Pancreas (tissue), 10 donors: ENCODE measurements around the gene SCN5A. TPM values are rescaled to one million over a fixed set of nuclear protein-coding genes. Genes with fewer than 3 reads are reported as not detected.

Experiments
- ATAC-seq, 4 donors: fragments of 200-7000 bp; cut with Tn5 transposase; one replicate each; pipeline versions ENCODE4 v1.8.0 to v1.9.1; 2020; ENCODE audit warnings: mild to moderate bottlenecking in 4 of 4, moderate library complexity in 4 of 4
- DNase-seq, 6 donors: peaks; one replicate each; pipeline ENCODE4 v3.0.0-alpha.2; 2020
- FAIRE-seq: peaks from 2 replicates; lab custom pipeline; 2012; peaks lifted over from hg19 to GRCh38; lab: Jason Lieb, UNC
- H3K27ac ChIP-seq, 4 donors: fragments of 200-600 bp; sonication (generic); 1 replicate in 3 of 4; 2 replicates in 1 of 4; pipeline versions ENCODE4 v1.5.0 to v1.8.0; 2020
- H3K27me3 ChIP-seq, 4 donors: fragments of 200-600 bp; one replicate each; pipeline ENCODE4 v1.8.0; 2021
- H3K36me3 ChIP-seq, 3 donors: fragments of 200-600 bp; sonication (generic) in 1 of 3; one replicate each; pipeline versions ENCODE4 v1.5.0 to v1.8.0; 2020 to 2021
- H3K4me1 ChIP-seq, 3 donors: fragments of 200-600 bp; one replicate each; pipeline ENCODE4 v1.8.0; 2021
- H3K4me3 ChIP-seq, 4 donors: fragments of 200-600 bp; sonication (generic) in 2 of 4; one replicate each; pipeline versions ENCODE4 v1.5.0 to v1.8.0; 2020 to 2021
- H3K9me3 ChIP-seq, 4 donors: fragments of 200-600 bp; one replicate each; pipeline ENCODE4 v1.8.0; 2021
- WGBS, 2 donors: extraction: QIAGEN DNeasy Blood & Tissue Kit; methylation state at CpG; one replicate each; pipeline ENCODE4 v1.1.7; 2013; 5-methylcytosine and 5-hydroxymethylcytosine counted together
- intact Hi-C, 3 donors: fragments of 100-400 bp; cut with DNase I; formaldehyde crosslinking; loops; one replicate each; pipeline versions ENCODE4 v1.11.1 to v1.14.2; 2022
- polyA plus RNA-seq, 2 donors: library from polyadenylated mRNA; stranded (reverse); fragments of 200-250 nt; gene quantifications; one replicate each; pipeline ENCODE4 v1.2.3, GENCODE V29; 2013
- total RNA-seq, 6 donors: library from RNA; stranded (reverse); fragmentation: NEBNext Ultra II Directional in 4 of 6; extraction: Animal tissue kit (Norgen Biotek cat#: 25700) in 4 of 6; gene quantifications; one replicate each; pipeline versions ENCODE4 v1.2.1 to v1.2.4, GENCODE V29; 2021 to 2023
- TF ChIP-seq, protein P1 (sequence below), 4 donors: fragments of 200-600 bp; sonication (generic) in 3 of 4; IDR thresholded peaks; one replicate each; pipeline versions ENCODE4 v1.5.0 to v1.8.0; 2021; ENCODE audit warnings: antibody characterized with exemption in 4 of 4
- donor health status: healthy with polysubstance abuse.
- donor health status: DM: no; HTN: no; CAD: no; lungs with moderate emphysema.
- donor health status: DM: no; HTN: no; CAD: no.
- donor health status: control.
- donor health status: control.
- donor health status: Bipolar disorder and iron deficiency.
- donor health status: DM: yes; HTN: yes; CAD: no.
- donor health status: DM: no; HTN: no; CAD: no.
- donor health status: DM: no; HTN: no; CAD: no.
- donor health status: DM: yes; HTN: yes; CAD: no.

SCN5A gene
- total and polyA plus RNA-seq, 8 donors = 0.07 to 0.39 (median 0.26) TPM; not detected in 1

GRCh38 chr3:38576526-38577370 is 72.7 kb downstream of the SCN5A start:
- Histone ChIP-seq H3K27ac (no peak overlapping the region), H3K27me3 (no peaks in the 10 kb centered on the region), H3K4me1 (no peaks in the 10 kb centered on the region), H3K4me3 (no peak overlapping the region), H3K9me3 (no peaks in the 10 kb centered on the region), H3K36me3 (no peaks in the 10 kb centered on the region)
- ATAC-seq (no peak), FAIRE-seq (no peak), DNase-seq (no peak)
- 56 to 74% methylated on average over 16 of the region's 16 CpGs for WGBS, 2 donors
- intact Hi-C loops = no loop called here
- TF ChIP-seq, protein P1, sequence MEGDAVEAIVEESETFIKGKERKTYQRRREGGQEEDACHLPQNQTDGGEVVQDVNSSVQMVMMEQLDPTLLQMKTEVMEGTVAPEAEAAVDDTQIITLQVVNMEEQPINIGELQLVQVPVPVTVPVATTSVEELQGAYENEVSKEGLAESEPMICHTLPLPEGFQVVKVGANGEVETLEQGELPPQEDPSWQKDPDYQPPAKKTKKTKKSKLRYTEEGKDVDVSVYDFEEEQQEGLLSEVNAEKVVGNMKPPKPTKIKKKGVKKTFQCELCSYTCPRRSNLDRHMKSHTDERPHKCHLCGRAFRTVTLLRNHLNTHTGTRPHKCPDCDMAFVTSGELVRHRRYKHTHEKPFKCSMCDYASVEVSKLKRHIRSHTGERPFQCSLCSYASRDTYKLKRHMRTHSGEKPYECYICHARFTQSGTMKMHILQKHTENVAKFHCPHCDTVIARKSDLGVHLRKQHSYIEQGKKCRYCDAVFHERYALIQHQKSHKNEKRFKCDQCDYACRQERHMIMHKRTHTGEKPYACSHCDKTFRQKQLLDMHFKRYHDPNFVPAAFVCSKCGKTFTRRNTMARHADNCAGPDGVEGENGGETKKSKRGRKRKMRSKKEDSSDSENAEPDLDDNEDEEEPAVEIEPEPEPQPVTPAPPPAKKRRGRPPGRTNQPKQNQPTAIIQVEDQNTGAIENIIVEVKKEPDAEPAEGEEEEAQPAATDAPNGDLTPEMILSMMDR (IDR thresholded peaks at IDR 0.05) = no peak

GRCh38 chr3:38576131-38576525 is 73.4 kb downstream of the SCN5A start:
- FAIRE-seq = no peak
- DNase-seq = no peak
- Histone ChIP-seq H3K4me1 (no peaks in the 10 kb centered on the region), H3K9me3 (no peaks in the 10 kb centered on the region), H3K36me3 (no peaks in the 10 kb centered on the region), H3K4me3 (no peak overlapping the region), H3K27ac (no peak overlapping the region), H3K27me3 (no peaks in the 10 kb centered on the region)
- 69 to 80% methylated on average over 5 of the region's 5 CpGs for WGBS, 2 donors
- TF ChIP-seq, protein P1 (IDR thresholded peaks at IDR 0.05) = no peak
- intact Hi-C loops = no loop called here
- no peak for ATAC-seq

DNA sequence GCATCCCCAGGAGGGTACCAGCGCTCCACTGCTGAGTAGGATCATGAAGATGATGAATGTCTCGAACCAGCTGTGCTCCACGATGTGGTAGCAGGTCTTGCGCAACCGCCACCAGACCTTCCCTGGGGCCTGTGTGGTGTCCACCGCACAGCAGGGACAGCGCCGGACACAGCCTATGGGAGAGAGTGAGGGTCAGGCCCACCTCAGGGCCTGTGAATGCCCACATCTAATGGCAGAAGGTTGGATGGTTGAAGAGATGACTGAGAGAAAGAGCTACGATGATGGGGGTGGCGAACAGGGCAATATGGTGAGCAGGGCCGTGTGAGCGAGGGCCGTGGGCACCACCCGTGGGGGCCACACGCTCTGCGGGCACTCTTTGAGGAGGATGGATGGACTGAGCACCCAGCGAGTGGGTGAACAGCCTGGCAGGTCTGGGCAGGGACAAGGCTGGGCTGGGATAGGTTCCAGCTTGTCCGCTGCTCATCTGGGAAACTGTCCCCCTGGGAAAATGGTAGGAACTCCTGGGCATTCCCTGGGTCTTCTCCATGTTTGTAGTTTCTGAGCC is 74.1 kb downstream of the SCN5A start:
- TF ChIP-seq, protein P1 (IDR thresholded peaks at IDR 0.05) = no peak
- Histone ChIP-seq H3K4me3 (no peak overlapping the region), H3K27me3 (no peaks in the 10 kb centered on the region), H3K27ac (no peak overlapping the region), H3K4me1 (no peaks in the 10 kb centered on the region), H3K9me3 (no peaks in the 10 kb centered on the region), H3K36me3 (no peaks in the 10 kb centered on the region)
- DNase-seq (peak in 1 of 6 donors; percentile 5), FAIRE-seq (no peak), ATAC-seq (no peak)
- WGBS, 2 donors = 78 to 88% methylated on average over 18 of the region's 18 CpGs
- intact Hi-C loops = no loop called here

DNA sequence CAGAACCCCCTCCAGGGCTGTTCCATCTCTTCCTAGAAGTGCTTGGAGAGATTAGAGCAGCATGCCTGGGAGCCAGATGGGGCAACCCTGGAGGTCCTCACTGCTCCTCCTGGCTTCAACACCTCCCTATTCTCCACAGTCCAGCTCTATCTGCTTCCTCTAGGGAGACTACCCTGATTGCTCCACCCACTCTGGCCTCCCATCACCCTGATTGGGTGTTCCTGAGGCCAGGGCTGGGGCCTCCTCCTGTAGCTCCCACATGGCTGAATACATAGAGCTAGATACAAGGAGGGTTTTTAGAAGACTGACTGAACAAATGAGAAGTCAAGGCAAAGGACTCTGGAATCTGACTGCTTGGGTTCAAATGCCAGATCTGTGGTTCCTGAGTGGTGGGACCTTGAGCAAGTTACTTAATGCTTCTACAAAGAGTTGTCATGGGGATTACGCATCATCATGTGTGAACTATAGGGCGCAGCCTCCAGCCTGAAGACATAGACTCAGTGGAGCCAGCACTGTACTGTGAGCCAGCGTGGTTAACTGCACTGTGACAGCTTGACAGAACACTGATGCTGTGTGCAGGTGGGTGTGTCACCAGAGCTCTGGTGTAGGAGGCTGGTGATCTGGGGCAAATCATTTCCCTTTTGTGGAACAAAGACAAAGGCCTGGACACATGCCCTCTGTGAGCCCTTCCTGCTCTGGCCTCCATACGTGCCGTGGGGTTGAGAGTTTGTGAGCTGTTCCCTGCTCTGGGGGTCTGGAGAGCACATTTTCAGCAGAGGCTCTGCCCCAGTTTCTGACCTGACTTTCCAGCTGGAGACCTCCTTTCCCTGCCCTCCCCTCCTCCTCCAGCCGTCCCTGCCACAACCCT is 74.8 kb downstream of the SCN5A start:
- 66 to 77% methylated on average over 5 to 6 of the region's 6 CpGs for WGBS, 2 donors
- no peaks in the 10 kb centered on the region for H3K4me1 ChIP-seq
- no peaks in the 10 kb centered on the region for H3K9me3 ChIP-seq
- intact Hi-C loops = no loop called here
- TF ChIP-seq, protein P1 (IDR thresholded peaks at IDR 0.05) = no peak
- DNase-seq = peak in 1 of 6 donors; percentile 3
- no peak for ATAC-seq
- no peaks in the 10 kb centered on the region for H3K27me3 ChIP-seq
- H3K27ac ChIP-seq = no peak overlapping the region
- FAIRE-seq = no peak
- no peak overlapping the region for H3K4me3 ChIP-seq
- no peaks in the 10 kb centered on the region for H3K36me3 ChIP-seq
